NCI-H146 treated with DMSO at 0.1 percent for 48 hours (cell line): ENCODE measurements around the gene CCDC148.

Experiments
- DNase-seq: peaks from one replicate; lab custom pipeline; 2025; ENCODE audit not compliant: unreplicated experiment; lab: John Stamatoyannopoulos, UW

The CCDC148 gene

DNA sequence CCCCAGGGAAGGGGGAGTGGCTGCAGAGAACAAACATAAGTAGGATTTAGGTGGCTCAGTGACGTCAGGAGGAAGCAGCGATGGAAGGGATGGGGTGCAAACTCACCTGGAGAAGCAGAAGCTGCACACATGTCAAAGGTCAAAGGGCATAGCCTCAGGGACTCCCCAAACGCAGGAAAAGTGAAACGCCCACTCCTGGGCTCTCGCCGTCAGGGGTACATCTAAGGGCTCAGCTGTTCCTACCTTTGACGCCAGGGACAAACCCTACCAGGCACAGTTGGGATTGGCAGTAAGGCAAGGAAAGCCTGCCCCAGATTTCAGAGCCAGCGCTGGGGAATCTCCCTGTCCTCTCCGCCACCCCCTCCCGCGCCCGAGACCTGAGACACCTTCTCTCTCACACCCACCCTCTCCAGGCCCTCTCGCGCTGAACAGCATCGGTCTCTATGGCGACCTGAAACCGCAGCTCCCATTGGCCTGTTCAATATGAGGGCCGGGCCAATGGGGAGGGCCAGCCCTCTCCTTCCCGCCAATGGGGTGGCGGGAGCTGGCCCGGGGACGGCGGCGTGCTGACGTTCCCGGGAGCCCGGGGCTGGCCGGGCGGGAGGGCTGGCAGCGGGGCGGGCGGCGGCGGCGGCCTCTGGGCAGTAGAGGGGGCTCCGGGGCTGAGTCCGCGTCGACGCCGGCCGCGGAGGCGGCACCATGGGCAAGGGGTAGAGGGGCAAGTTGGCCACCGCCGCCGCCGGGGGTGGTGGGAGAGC is at the start of gene CCDC148, which contains the start of gene PKP4:
TSS of gene CCDC148 (minus strand) at position 445 of the 758 bp plus-strand sequence. CDS start at position 131, 314 bp downstream.
TSS of gene PKP4 (plus strand) at position 644 of the 758 bp plus-strand sequence. CDS start 76,233 bp downstream, outside the sequence.
- DNase-seq, result peak; percentile 84

- no peak for DNase-seq
Observed at GRCh38 chr2:158505448-158505934, 48.9 kb upstream of the CCDC148 start.

DNA sequence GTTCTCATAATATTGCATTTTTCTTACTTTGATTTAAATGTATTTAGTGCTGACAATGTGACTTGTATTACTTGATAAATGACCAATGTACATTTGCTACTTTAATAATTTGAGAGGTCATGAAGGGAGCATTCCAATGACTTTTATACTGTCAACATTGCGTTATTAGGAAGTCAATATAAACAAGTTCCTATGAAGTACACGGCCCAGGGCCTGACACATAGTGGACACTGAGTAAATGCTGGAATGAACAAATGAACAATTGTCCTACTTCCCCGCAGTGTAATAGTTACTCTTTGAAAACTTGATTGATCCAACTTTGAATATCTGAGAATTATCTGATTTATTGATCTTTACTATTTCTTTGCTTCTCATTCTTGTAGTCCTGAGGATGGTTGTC is 47.5 kb upstream of the CCDC148 start:
- no peak for DNase-seq

DNA sequence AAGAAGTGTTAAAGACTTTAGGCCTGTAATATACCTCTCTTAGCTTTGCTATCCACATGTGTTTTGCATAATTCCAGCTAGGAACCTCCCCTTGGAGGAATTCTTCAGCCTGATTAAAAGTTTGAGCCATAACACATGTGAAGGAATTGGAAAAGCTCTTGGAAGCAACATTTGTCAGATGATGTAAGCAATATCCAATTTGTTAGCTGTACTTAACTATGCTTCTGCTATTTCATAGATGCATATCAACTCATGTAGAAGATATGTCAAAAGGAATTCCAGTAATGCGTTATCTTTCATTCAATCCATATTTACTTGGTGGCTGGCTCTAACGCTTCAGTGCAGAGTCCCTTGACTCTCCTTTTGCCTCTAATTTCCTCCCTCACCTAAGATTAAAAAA is 46.4 kb upstream of the CCDC148 start:
- no peak for DNase-seq

- no peak for DNase-seq
Observed at GRCh38 chr2:158501301-158501700, 44.7 kb upstream of the CCDC148 start.

- no peak for DNase-seq
Observed at GRCh38 chr2:158500333-158500732, 43.8 kb upstream of the CCDC148 start.

GRCh38 chr2:158499383-158499782 is 42.8 kb upstream of the CCDC148 start:
- DNase-seq, result no peak

GRCh38 chr2:158498749-158499136 is 42.2 kb upstream of the CCDC148 start:
- no peak for DNase-seq

DNA sequence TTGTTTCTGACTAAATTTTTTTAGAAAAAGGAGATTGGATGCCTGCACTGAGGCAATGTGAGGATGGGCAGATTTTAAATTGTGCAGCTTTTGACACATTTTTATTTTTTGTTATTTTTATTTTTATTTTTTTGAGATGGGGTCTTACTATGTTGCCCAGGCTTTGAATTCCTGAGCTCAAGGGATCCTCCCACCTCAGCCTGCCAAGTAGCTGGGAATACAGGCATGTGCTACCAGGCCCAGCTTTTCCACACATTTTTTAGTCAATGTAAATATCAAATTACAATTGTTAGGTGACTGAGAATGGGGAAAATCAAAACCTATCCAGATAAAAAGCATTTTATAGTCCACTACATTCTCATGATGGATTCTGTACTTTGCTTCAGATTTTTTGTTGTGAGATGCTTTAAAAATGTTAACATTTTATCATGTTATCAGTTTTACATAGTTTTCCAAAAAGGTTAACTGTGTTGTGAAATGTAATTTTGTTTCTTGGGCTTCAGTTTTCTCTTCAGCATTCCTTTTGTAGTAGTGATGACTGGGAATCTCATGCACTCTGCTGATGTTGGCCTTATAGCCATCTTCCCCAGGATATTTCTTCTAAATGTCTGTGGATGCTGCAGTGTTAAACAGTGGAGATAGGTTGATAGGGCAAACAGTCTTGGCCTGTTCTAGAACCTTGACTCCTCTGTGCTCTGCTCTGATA is 41.6 kb upstream of the CCDC148 start:
- no peak for DNase-seq

DNA sequence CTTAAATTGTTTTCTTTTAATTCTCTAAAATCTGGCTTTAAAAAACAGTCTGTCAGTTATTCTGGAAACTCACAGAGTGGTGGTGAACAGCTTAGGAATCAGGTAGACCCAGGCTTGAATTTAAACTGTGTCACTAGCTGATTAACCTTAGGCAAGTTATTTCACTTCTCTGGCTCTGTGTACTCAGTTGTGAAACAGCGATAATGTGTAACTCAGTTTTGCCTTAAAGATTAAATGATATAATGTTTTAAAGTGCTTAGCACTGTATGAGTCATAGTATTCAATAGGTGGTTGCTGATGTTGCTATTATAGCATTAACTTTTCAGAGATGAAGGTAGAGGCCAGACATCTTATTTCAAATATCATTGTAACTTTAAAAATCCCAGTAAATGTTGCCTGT is 40.9 kb upstream of the CCDC148 start:
- DNase-seq, result no peak

- DNase-seq, result no peak
Observed at GRCh38 chr2:158496986-158497385, 40.4 kb upstream of the CCDC148 start.

GRCh38 chr2:158495175-158495574 is 38.6 kb upstream of the CCDC148 start:
- no peak for DNase-seq

DNA sequence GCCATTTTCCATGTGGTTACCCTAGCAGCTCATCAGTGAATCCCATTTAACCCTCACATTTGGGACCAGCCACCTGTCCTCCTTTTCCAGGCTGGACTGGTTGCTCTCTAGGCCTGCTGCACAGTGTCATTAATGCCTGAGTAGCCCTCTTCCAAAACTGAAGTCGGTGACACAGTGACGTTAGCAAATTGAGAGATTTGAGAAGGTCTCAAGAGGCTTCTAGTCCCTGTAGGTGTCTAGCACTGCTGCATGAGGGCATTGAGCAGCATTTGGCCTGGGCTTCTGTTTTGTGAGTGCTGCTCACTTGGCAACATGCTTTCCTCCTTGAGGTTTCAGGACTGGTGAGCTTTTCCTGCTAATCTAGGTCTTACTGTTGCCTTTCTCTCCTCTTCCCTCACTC is 36.9 kb upstream of the CCDC148 start:
- DNase-seq, result no peak

- no peak for DNase-seq
Observed at GRCh38 chr2:158491072-158491471, 34.5 kb upstream of the CCDC148 start.

DNA sequence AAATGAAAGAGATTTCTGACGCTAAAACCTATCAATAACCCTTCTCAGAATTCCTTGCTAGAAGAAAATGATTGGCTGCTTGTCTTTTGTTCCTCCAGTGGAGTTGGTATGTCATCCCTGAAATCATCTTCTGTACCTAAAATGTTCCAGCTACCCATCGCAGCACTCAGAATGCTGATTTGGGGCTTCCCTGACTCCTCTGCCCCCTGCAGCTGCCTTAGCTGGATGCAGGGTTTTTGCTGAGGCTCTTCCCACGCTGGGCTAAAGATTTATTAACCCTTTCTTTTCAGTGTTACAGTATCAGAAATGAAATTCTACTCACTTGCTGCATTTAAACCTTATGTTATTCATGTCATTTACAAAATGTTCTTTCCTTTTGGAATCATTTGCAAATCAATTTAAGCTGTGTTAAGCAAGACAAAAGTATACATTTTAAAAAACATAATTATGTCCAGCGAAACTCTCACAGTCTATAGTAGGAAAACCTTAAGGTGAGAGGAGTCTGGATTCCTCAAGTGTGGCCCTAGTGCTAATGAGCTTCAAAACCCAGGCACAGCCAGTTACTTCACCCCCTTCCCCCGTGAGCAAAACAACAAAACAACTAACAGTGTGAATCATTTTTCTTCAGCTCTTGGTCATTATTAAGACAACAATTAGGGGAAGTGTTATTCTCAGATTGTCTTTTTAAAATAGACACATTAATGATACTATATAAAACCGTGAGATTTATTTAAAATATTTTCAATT is 33.0 kb upstream of the CCDC148 start:
- DNase-seq, result no peak

DNA sequence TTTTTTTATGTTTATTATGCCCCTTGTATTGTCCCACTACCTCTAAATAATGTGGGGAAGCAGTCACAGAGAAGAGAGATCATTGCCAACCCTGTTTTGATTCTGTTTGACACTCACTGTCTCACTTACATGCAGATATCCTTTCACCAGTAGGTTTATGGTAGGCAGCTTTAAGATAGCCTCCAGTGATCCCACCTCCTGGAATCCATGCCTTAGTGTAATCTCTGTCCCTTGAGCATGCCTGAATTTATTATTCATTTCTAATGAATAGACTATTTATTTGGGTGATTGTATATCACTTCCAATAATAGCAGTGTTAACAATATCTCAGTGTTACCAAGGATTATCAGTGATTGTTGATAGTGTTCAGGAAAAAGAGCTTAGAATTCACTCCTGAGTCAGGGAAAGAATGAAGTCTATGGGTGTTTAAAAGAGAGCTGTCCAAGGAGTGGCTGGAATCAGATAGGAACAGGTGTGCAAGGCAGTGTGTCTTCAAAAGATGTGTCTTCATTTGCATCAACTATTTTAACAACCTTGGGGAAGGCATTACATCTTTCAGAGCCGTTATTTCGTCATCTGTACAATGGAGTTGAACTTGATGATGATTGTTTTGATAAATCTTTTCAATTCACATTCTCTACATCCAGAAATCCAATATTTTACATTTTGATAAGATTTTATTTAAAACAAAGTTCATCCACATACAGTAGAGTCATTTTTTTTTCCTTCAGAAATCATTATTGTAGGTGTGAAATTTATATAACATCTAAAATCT is 32.1 kb upstream of the CCDC148 start:
- no peak for DNase-seq

DNA sequence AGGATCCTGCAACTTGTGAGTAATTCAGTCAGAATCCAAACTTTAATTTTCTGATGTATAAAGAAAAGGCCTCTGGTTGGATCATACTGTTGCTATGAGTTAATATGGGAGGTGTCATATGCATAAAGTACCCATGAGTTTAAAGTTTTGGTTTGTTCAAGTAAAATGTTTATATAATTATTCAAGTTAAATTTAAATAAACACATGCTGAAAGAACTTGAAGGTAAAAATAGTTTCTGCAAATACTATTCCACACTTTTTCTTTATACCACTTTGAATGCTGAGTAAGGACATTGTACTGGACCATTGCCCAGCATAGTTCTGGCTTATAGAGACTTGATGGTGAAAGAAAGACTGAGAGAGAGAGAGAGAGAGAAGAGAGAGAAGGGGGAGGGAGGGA is 30.9 kb upstream of the CCDC148 start:
- no peak for DNase-seq

- DNase-seq, result no peak
Observed at GRCh38 chr2:158486970-158487325, 30.4 kb upstream of the CCDC148 start.

- no peak for DNase-seq
Observed at GRCh38 chr2:158486150-158486969, 29.8 kb upstream of the CCDC148 start.
